HepG2 (cell line): ENCODE results near the gene COMT. TPM values are rescaled to one million over a fixed set of nuclear protein-coding genes. Genes with fewer than 3 reads are reported as not detected.

Experiments
- ATAC-seq: fragments of 200-7000 bp; cut with Tn5 transposase; 3 replicates; pipeline ENCODE4 v1.9.1; 2020; ENCODE audit warnings: mild to moderate bottlenecking, moderate library complexity
- BruUV-seq: library from RNA; stranded (reverse); fragments of 400-500 nt; replicated peaks from 2 replicates; lab custom pipeline; 2021; lab: Mats Ljungman, UMichigan
- CTCF ChIA-PET: fragments of 300-600 bp; formaldehyde crosslinking; extraction: SDS; loops from one replicate; lab custom pipeline; 2021; ENCODE audit warnings: low total read pairs, inconsistent platforms, low intra/inter-chr PET ratio; lab: Yijun Ruan, JAX
- POLR2A ChIA-PET: fragments of 350-600 bp; sonication (Branson Sonifier 250); formaldehyde crosslinking; loops from one replicate; lab custom pipeline; 2020; ENCODE audit warnings: antibody characterized with exemption, inconsistent platforms; lab: Yijun Ruan, JAX
- DNase-seq: peaks from one replicate; pipeline ENCODE4 v3.0.0-alpha.2; 2015; ENCODE audit warnings: low spot score
- FAIRE-seq: peaks from 3 replicates; lab custom pipeline; 2011; peaks lifted over from hg19 to GRCh38; lab: Jason Lieb, UNC
- H2AFZ ChIP-seq: one replicate; pipeline ENCODE4 v1.6.1; 2011; ENCODE audit warnings: low read length, inconsistent platforms
- H3K27ac ChIP-seq: fragments of 300-600 bp; 3 replicates; pipeline ENCODE4 v1.8.0; 2011; ENCODE audit warnings: mixed run types, mild to moderate bottlenecking, mixed read lengths, low read length, inconsistent platforms; ENCODE audit not compliant: insufficient read depth; ENCODE audit errors: extremely low read length
- H3K27me3 ChIP-seq, 2 experiments: fragments of 200-600 bp in 1 of 2; 2 replicates in 1 of 2; 3 replicates in 1 of 2; pipeline versions ENCODE4 v1.6.0 to v1.8.0; 2011; ENCODE audit warnings: low read length in 2 of 2, mild to moderate bottlenecking in 2 of 2, moderate library complexity in 2 of 2, inconsistent platforms in 1 of 2; ENCODE audit not compliant: insufficient read depth in 2 of 2, control insufficient read depth in 1 of 2
- H3K36me3 ChIP-seq, 2 experiments: fragments of 200-600 bp in 1 of 2; replicated peaks in 1 of 2; 2 replicates in 1 of 2; 3 replicates in 1 of 2; pipeline versions ENCODE4 v1.5.1 to v1.8.0; 2011; ENCODE audit warnings: low read length in 2 of 2, inconsistent platforms in 1 of 2; ENCODE audit not compliant: insufficient read depth in 2 of 2, control insufficient read depth in 1 of 2
- H3K4me1 ChIP-seq: 2 replicates; pipeline ENCODE4 v1.5.1; 2012; ENCODE audit warnings: low read length, inconsistent platforms; ENCODE audit not compliant: insufficient read depth
- H3K4me2 ChIP-seq: 2 replicates; pipeline ENCODE4 v1.6.0; 2011; ENCODE audit warnings: low read depth, low read length, inconsistent platforms
- H3K4me3 ChIP-seq, 3 experiments: fragments of 200-600 bp in 1 of 3; sonication (generic), shearing (Covaris generic) in 1 of 3; replicated peaks in 1 of 3; 2 replicates each; pipeline ENCODE4 v1.5.1; 2011 to 2016; ENCODE audit warnings: low read length in 3 of 3, inconsistent platforms in 2 of 3, low read depth in 2 of 3, mild to moderate bottlenecking in 2 of 3, control low read depth in 1 of 3, mixed read lengths in 1 of 3; ENCODE audit not compliant: insufficient read depth in 1 of 3
- H3K79me2 ChIP-seq: one replicate; pipeline ENCODE4 v1.6.1; 2011; ENCODE audit warnings: low read length, inconsistent platforms; ENCODE audit not compliant: insufficient read depth
- H3K9ac ChIP-seq: 2 replicates; pipeline ENCODE4 v1.6.0; 2011; ENCODE audit warnings: mild to moderate bottlenecking, low read depth, low read length, inconsistent platforms; ENCODE audit not compliant: insufficient read depth
- H3K9me3 ChIP-seq: 2 replicates; pipeline ENCODE4 v1.5.1; 2012; ENCODE audit warnings: mild to moderate bottlenecking, low read length
- H4K20me1 ChIP-seq: 2 replicates; pipeline ENCODE4 v1.6.0; 2011; ENCODE audit warnings: inconsistent platforms, mild to moderate bottlenecking, low read length, moderate library complexity; ENCODE audit not compliant: insufficient read depth
- AGO2 ChIP-seq: fragments of 200-400 bp; formaldehyde crosslinking; optimal IDR thresholded peaks from 2 replicates; pipeline ENCODE3; 2017; ENCODE audit warnings: mild to moderate bottlenecking, low read depth, low read length, moderate library complexity
- NFKBIZ ChIP-seq: IDR thresholded peaks from 2 replicates; pipeline ENCODE4 v1.6.1; 2018; ENCODE audit warnings: missing genetic modification reagents, missing compliant biosample characterization
- SKIL ChIP-seq: sonication (generic); formaldehyde crosslinking; IDR thresholded peaks from 2 replicates; pipeline ENCODE4 v1.8.0; 2022; ENCODE audit warnings: missing genetic modification reagents, mild to moderate bottlenecking, moderate library complexity, borderline replicate concordance
- ZNF329 ChIP-seq: sonication (generic); formaldehyde crosslinking; IDR thresholded peaks from 2 replicates; pipeline ENCODE4 v1.9.0; 2021; ENCODE audit warnings: low read depth, mild to moderate bottlenecking, missing genetic modification reagents
- WGBS: methylation state at CpG from one replicate; pipeline ENCODE4 v1.1.6; 2017; ENCODE audit warnings: low lambda C conversion rate; 5-methylcytosine and 5-hydroxymethylcytosine counted together
- in situ Hi-C: cut with HindIII; loops from 2 replicates; pipeline ENCODE4 v1.10.0; 2017; ENCODE audit warnings: low pct_unique_long_range_greater_than_20kb; ENCODE audit not compliant: extremely low pct_ligation_motif_present
- intact Hi-C: fragments of 100-400 bp; cut with micrococcal nuclease; formaldehyde crosslinking; loops from one replicate; pipeline ENCODE4 v1.10.0; 2022; ENCODE audit not compliant: unreplicated experiment
- polyA plus RNA-seq, 8 experiments: library from polyadenylated mRNA; depleted of rRNA in 3 of 8; stranded (reverse) in 7 of 8; unstranded in 1 of 8; fragments of >200 nt; fragmentation: Illumina TruSeq in 4 of 8; extraction: Trizol in 4 of 8; gene quantifications; 2 replicates each; pipeline versions ENCODE4 v1.2.1 to v1.2.3, GENCODE V29; 2011 to 2016; ENCODE audit warnings: low read depth in 4 of 8, missing spikeins in 1 of 8, mixed read lengths in 1 of 8; ENCODE audit not compliant: insufficient read depth in 1 of 8
- total RNA-seq, 5 experiments: library from RNA; depleted of rRNA; stranded (reverse); fragments of >200 nt; fragmentation: Illumina TruSeq; extraction: Trizol; gene quantifications; 2 replicates each; pipeline ENCODE4 v1.2.3, GENCODE V29; 2016; ENCODE audit warnings: low read depth in 1 of 5

Gene COMT
- total and polyA plus RNA-seq, 2 of the 13 experiments (the other 11 are each of a cell fraction or from before 2014, with no cell fraction given) = 156 to 162 TPM

DNA sequence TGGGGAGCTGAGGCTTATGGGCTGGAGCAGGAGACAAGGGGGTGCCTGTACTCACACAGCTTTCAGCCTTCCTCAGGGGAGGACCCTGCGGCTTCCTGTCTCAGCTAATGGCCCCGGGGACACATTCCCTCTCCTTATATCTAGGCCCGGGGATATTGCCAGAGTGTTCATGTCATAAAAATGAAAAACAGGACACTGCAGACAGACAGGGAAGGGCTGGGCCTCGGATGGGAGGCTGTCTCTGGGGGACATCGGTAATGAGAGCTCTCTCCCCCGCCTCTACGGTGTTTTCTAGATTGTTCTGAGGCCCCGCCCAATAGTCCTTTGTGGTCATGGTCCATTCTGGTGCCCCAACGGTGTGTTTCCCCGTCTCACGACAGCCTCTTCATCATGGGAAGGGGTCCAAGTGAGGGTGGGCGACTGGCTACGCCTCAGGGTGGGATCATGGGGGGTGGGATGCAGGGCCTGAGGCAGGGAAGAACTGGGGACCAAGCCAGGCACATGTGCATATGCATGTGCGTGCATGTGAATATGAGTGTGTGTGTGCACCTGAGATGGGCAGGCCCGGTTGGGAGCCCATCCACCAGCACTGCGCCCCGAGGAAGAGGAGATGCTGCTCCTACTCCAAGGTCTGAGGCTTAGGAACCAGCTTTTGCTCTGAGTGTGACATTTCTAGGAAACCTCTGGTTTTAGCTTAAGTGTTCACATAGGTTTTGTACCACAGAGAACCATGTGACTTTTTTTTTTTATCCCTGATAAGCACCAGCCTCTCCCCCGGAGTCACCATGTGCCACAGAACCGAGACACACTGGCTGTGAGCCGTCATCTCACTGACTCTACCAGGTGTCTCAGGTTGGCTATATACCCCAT, 69.8 kb downstream of the COMT start (continued):
- TF ChIP-seq SKIL (no peak), ZNF329 (CRISPR knock-in tag) (no peak)

DNA sequence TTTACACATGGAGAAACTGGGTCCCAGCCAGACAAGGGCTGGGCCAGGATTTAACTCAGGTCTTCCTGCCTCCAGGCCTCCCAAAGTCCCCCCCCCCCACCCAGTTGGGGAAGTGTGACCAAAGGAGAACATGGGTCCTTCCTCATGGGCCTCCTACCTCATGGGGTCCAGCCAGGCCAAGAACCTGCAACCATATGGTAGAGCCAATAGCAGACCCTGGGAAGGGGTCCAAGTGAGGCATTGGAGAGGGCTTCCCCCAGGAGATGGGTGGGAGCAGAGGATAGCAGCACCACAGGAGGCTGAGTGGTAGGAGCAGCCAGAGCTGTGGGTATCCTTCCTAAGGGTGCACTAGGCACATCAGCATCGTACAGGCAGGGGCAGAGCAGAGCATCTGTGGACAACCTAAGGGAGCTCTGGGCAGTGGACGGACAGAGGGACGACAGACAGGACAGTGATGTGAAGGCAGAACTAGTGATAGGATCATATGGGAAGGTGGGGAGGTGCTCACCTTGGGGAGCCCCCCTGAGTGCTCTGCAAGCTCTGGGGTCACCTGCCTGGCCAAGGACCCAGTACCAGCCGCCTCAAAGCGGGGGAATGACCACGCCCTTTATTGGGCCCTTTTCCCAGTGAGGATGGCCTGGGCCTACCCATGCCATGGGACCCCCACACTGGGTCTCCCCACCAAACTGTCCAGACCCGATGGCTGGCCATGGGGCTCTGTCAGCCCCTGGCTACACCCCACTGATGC, 70.6 kb downstream of the COMT start:
- no peak for DNase-seq
- Histone ChIP-seq H3K4me3 (no peak overlapping the region), H3K9me3 (no peaks in the 10 kb centered on the region), H3K9ac (no peak overlapping the region), H3K4me2 (no peak overlapping the region), H3K27me3 (no peaks in the 10 kb centered on the region; a peak in 1 of 5 replicates), H3K4me1 (peaks cover 57% of the 10 kb centered on the region), H4K20me1 (no peaks in the 10 kb centered on the region), H3K27ac (no peak overlapping the region), H2AFZ (no peak overlapping the region), H3K36me3 (no peaks in the 10 kb centered on the region; a peak in 1 of 5 replicates), H3K79me2 (peaks cover 11% of the 10 kb centered on the region)
- ATAC-seq = no peak
- 100% methylated on average over 4 of the region's 7 CpGs for WGBS
- CTCF ChIA-PET = interaction anchor here (3.3 kb wide), 1 partner anchor 42 kb away, joined by 35 read pairs; no protein-coding TSS in a partner anchor
- BruUV-seq = no TSS peak
- TF ChIP-seq NFKBIZ (CRISPR knock-in tag) (no peak), AGO2 (peak; percentile 0)
- in situ Hi-C loops (loop anchor here (5.0 kb wide), 1 partner anchor 40 kb away; no protein-coding TSS in a partner anchor), intact Hi-C loops (loop anchor here (10.0 kb wide), 1 partner anchor 63 kb away; no protein-coding TSS in a partner anchor)
- FAIRE-seq = no peak
- POLR2A ChIA-PET = interaction anchor here (1.3 kb wide), 1 partner anchor 68 kb away, joined by 4 read pairs; the partner anchor contains the start of gene DGCR8
